Hematopoietic multipotent progenitor cell treated with erythropoietin and hydrocortisone succinate and interleukin-3 and kit ligand, for 6 days (in vitro differentiated cells): Measurements from ENCODE around the gene IDE.
"Not testable (repeated sequence)": the region's sequence is repeated elsewhere in the genome, so short reads cannot be mapped to it uniquely, and the experiment has no call there.

Experiments
- DNase-seq: peaks from one replicate; pipeline ENCODE4 v3.0.0-alpha.2; 2015

Gene IDE

GRCh38 chr10:92483539-92483938 is 90.4 kb downstream of the IDE start:
- DNase-seq: no peak

GRCh38 chr10:92480413-92480812 is 93.5 kb downstream of the IDE start:
- no peak for DNase-seq

DNA sequence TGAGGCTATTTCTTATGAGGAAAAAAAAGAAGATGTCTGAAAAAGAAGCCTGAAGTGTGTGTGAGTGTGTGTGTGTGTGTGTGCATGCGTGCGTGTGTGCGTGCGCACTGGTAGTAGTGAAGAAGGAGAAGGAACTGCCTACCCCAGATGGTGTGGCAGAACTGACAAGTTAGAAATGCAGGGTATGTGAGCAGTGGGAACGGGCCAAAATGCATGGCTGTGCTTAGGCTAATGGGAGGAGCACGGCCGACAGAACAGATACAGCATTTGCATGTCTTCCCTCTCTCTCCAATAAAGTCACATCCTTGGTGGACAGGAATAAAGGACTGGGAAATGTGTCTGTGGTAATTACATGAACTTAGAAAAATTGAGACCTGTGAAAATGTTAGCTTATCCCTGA is 94.3 kb downstream of the IDE start:
- no peak for DNase-seq

DNA sequence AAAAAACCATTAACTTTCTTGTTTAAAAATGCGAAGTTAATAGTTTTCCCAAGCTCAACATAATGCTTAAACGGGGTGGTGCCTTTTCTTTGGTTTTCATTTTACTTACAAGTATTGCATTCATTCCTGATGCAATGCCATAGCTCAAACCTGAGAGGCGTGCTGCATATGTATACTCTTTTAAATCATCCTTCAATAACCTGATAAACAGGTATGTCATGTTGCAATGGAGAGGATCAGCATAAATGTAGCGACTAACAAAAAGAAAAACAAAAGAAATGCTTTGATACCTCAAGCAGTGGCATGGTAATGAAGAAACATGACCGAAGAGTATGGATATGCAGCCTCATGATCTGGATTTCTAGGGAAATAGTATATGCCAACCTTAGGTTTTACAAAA is 95.4 kb downstream of the IDE start:
- no peak for DNase-seq

GRCh38 chr10:92475357-92475868 is 98.5 kb downstream of the IDE start:
- DNase-seq: no peak

GRCh38 chr10:92470026-92470425 is 103.9 kb downstream of the IDE start:
- peak; percentile 42 for DNase-seq

DNA sequence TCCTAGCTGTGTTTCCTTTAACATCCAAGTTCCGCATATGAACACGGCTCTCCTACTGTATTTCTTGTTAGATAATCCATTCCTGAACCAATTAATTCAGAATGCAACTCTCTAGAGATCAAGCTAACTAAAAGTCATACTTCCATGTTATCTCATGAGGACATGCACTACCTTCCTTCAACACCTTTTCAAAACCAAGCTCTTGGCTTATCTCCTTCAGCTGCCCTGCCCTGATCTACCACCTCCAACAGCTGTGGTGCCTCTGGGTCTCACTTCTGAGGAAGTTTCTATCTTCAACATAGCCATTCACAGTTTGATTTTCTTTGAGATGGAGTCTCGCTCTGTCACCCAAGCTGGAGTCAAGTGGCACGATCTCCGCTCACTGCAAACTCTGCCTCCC is 109.5 kb downstream of the IDE start:
- DNase-seq: no peak

DNA sequence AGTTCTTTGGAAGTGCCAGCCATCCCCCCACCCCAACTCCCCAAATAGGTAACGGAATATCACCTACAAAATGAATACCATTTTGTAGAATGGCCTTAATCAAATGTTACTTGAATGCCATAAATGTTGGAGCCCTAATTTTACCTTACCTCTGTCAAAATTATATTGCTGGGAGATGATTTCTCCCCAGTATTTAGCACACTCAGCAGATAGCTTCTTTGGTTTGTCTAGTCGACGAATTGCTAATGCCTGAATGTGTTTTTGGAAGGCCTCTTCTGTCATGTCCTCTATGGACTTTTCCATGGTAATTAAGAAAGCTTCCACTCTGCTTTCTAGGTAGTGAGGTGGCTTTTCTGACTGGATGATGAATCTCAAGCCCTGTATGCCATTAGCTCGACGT is 110.3 kb downstream of the IDE start:
- no peak for DNase-seq

DNA sequence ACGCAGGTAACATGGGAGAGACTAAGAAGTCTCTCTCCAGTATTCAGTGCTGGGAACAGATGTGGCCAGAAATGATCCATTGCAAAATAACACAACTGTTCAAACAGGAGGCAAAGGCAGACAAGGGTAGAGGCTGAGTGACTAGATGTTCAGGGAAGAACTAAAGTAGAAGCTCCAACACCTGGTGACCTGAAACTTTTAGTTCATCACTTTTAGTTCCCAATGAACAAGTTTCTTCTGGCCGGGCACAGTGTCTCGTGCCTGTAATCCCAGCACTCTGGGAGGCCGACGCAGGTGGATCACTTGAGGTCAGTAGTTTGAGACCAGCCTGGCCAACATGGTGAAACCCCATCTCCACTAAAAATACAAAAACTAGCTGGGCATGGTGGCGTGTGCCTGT is 118.9 kb downstream of the IDE start:
- DNase-seq: not testable (repeated sequence)

DNA sequence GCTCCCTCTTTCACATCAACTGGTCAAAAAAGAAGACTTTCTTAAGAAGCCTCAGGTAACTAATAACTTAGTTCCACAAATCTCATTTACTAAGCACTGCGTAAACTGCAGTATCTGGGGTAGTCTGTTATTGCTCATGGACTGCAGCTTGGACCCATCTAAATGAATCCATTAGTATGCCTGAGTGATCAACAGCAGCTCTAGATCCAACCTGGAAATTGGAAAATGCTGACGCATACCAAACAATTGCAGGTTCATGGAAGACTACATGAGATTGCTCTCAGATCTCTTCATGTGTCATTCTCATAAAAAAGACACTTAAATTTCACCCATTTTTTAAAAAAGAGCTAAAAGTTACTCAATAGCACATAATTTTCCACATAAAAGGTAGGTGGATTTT is 121.6 kb downstream of the IDE start:
- DNase-seq: no peak

GRCh38 chr10:92451431-92451830 is 122.5 kb downstream of the IDE start:
- DNase-seq: no peak

DNA sequence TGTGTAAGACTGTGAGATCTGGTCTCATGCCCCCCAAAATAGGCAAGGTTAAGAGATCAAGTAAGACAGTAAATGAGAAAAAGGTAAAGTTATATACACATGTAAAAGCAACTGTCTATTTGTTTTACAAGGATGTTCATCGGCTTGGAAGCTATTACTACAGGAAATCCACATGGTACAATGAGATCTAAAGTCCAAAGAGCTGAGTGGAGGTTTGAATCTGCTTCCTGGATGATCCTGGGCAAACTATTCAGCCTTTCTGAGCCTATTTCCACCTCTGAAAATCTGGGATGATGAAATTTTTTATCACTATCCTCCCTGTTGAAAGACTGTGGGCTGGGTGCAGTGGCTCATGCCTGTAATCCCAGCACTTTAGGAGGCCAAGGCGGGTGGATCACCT is 123.0 kb downstream of the IDE start:
- DNase-seq: no peak

- DNase-seq: no peak
These were observed 133.3 kb downstream of the IDE start for GRCh38 chr10:92440578-92440977.

DNA sequence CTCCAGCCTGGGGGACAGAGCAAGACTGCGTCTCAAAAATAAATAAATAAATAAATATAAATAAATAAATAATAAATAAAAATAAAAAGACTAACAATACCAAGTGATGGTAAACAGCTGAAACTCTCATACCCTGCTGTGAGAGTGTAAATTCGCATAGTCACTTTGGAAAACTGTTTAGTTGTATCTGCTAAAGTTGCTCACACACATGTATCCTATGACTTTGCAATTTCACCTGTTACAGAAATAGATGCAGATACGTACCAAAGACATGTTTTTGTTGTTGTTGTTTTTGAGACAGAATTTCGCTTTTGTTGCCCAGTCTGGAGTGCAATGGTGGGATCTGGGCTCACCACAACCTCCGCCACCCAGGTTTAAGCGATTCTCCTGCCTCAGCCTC is 135.7 kb downstream of the IDE start:
- DNase-seq: no peak

DNA sequence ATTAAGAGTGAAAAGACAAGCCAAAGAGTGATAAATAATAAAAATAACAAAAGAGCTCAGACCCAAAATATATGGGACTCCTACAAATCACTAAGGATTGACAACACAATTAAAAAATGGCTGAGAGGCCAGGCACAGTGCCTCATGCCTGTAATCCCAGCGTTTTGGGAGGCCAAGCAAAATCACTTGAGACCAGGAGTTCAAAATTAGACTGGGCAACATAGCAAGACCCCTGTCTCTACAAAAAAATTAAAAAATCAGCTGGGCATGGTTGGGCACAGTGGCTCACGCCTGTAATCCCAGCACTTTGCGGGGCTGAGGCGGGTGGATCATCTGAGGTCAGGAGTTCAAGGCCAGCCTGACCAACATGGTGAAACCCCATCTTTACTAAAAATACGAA is 137.3 kb downstream of the IDE start:
- no peak for DNase-seq

GRCh38 chr10:92436065-92436464 is 137.8 kb downstream of the IDE start:
- not testable (repeated sequence) for DNase-seq

GRCh38 chr10:92434385-92434784 is 139.5 kb downstream of the IDE start:
- DNase-seq: no peak

- DNase-seq: no peak
These were observed 141.3 kb downstream of the IDE start for GRCh38 chr10:92432596-92432995.

- no peak for DNase-seq
These were observed 143.8 kb downstream of the IDE start for GRCh38 chr10:92430103-92430502.

DNA sequence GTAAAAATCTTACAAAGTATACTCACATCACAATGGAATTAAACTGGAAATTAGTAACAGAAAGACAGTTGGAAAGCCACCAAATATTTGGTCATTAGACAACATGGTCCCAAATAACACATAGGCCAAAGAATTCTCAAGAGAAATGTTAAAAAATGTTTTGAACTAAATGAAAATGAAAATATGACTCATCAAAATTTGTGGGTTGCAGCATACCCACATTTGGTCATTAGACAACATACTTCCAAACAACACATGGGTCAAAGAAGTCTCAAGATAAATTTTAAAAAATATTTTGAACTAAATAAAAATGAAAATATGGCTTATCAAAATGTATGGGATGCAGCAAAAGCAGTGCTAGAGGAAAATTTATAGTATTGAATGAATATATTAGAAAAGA is 152.3 kb downstream of the IDE start:
- DNase-seq: no peak

GRCh38 chr10:92420546-92421275 is 153.2 kb downstream of the IDE start:
- DNase-seq: peak; percentile 40

GRCh38 chr10:92419740-92420545 is 153.9 kb downstream of the IDE start:
- DNase-seq: peak; percentile 62

DNA sequence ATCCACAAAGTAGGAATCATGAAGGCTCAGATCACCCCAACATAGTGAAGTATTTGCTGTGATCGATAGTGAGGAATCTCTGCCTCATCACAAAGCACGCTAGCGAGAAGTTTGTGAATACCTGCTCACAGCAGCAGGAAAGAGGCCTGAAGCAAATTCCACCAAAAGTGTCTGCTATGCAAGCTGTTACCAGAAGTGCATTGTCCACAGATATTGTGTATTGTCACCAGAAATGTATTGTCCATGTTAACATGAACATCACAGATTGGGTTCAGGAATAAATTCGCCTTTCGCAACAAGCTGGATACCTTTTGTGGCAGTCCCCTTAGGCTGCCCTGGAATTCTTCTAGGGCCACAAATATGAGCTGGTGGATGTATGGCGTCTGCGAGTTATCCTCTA is 155.0 kb downstream of the IDE start:
- DNase-seq: no peak

GRCh38 chr10:92418221-92418620 is 155.7 kb downstream of the IDE start:
- no peak for DNase-seq
